GM12872 (cell line): Measurements from ENCODE around the gene MYO15A.

Source experiments
- CTCF ChIP-seq: IDR thresholded peaks from 3 replicates; pipeline ENCODE4 v1.5.1; 2011; ENCODE audit warnings: low read depth, mild to moderate bottlenecking, low read length, moderate library complexity; ENCODE audit not compliant: insufficient read depth

The MYO15A gene

GRCh38 chr17:18151290-18151689, 42.7 kb downstream of the MYO15A start:
- TF ChIP-seq CTCF = no peak

- no peak for TF ChIP-seq CTCF
These were observed 46.6 kb downstream of the MYO15A start for GRCh38 chr17:18155179-18155578.

- no peak for TF ChIP-seq CTCF
These were observed 47.8 kb downstream of the MYO15A start for GRCh38 chr17:18156171-18156975.

GRCh38 chr17:18156976-18157280, 48.4 kb downstream of the MYO15A start:
- TF ChIP-seq CTCF = no peak

GRCh38 chr17:18157354-18157985, 48.9 kb downstream of the MYO15A start:
- TF ChIP-seq CTCF = no peak

- no peak for TF ChIP-seq CTCF
These were observed 49.6 kb downstream of the MYO15A start for GRCh38 chr17:18158022-18158600.

- TF ChIP-seq CTCF = no peak
These were observed 51.1 kb downstream of the MYO15A start for GRCh38 chr17:18159551-18160120.
